CD4-positive, alpha-beta T cell treated with Interferon alpha-2 for 1 hour (primary cell): ENCODE data around the gene PAX3.

Source experiments
- DNase-seq, 2 donors: peaks; one replicate each; pipeline ENCODE4 v3.0.0-alpha.2; 2020 to 2022

The PAX3 gene

DNA sequence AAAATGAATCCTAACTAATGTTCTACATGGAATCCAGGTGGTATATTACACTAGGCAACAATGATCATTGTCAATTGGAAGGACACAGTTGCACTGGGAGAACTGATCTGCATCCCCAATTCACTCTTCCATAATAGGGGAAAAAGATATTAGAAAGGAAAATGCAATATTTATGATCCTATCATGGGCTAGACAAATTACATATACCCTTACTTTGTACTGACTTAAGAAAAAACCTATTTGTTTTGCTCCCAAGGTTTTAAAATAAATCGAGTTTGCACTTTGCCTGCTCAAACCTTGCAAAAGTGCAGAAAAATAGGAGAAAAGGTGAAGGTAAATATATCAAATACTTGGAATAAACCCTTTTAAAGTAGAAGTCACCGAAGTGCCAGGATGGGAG lies 11.0 kb upstream of the PAX3 start:
- no peak for DNase-seq

DNA sequence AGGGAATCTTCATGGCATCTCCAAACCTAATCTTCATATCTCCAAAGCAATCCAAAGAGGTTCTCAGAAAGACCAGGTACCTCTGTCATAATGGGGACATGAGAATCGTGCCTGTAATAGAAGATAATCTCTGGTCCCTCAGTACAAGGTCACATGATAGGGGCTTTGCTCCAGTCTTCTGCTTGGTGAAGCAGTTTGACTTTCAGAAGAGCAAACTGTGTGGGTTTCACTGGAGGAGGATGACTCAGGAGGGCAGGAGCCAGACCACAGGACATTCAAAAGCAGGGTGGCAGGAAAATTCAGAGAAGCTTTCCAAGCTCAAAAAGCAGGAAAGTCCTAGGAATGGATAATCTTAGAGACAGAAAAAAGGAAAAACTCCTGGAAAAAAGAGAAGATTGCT lies 10.6 kb upstream of the PAX3 start:
- DNase-seq, result no peak

DNA sequence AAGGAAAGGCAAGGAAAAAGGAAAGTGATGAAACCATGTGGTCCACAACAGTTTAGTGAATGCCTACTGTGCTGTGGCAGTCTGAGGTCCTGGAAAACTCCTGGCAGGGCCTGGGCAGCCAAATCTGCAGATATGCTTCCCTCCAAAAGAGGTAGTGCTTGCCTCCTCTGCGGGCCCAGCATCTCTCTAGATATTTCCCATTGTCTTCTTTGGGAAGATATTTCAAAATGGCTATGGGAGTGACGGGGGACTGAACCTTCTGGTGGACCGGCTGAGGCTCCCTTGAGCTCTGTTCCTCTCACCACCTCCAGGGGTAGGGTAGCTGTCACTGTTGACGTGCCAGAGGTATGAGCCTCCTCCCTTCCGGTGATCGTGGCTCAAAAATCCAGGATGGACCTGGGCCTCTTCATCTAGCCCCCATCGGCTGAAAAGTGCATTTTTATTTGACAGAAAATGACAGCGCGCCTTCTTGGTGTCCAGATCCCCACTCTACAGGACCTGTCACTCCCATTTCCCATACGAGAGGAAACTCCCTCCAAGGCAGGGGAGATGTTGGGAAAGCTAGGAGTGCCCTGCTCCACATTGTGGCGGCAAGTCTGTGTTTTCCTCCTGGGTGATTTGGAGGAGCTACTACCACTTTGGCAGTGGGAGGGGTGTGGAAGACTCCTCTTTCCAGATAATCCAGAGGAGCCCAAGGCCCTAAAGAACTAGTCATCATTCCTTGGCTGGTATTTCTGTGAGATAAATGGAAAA lies 9.4 kb upstream of the PAX3 start:
- no peak for DNase-seq

DNA sequence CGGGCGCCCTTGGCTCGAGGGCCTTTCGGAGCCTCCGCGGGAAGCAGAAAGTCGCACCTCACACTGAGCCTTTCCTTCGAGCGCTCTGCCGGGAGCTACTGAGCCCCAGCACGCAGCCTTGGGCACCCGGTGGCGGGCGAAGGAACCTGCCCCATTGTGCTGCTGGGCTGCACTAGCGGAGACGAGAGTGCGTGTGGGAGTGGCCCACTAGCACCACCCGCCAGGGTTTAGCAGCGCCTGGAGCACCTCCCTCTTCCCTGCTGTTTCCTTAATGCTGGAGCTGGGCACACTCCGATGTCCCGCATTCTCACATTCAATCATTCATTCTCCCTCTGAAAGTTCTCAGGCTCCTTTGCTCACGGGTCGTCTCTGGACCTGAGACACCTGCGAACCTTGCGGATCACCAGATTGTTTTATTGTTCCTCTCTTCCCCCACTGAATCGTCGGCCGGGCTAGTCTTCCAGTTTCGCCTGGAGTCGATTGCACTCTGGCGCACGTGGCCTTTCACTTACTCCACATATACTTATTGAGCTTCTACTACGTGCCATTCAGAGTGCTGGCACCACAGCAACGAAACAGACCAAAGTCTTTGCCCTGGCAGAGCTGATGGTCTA lies 8.5 kb upstream of the PAX3 start:
- DNase-seq, result no peak

DNA sequence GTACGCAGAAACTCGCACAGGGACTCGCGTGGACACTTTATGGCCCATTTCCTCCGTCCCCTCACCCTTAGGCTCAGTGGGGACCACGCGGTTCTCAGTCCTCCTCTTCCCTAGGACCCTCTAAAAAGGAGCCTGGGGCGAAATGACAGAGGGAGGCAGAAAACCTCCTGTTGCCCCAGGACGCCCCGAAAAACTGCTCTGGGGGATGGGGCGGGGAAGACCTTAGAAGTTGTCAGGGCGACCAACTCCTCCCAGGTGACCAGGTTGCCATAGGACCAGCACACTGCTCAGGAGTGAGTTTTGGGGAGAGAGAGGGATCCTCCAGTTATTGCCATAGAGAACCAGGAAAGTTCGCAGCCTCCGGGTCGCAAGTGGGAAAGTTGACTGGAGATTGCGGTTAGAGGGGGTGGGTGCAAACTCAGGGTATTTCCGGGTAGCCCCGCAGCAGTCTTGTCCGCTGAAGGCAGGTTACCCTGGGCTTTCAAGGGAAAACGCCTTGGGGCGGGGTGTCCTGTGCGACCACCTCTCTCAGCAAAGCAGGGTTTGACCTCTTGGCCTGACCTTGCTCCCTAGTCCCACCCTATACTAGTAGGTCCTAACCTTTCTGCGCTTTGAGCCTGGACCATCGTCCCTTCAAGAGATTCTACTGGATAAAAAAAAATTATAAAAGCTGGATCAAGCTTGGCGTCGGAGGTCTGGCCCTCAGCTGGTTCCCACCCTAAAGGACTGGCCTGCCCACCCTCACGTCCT lies 7.8 kb upstream of the PAX3 start:
- no peak for DNase-seq

DNA sequence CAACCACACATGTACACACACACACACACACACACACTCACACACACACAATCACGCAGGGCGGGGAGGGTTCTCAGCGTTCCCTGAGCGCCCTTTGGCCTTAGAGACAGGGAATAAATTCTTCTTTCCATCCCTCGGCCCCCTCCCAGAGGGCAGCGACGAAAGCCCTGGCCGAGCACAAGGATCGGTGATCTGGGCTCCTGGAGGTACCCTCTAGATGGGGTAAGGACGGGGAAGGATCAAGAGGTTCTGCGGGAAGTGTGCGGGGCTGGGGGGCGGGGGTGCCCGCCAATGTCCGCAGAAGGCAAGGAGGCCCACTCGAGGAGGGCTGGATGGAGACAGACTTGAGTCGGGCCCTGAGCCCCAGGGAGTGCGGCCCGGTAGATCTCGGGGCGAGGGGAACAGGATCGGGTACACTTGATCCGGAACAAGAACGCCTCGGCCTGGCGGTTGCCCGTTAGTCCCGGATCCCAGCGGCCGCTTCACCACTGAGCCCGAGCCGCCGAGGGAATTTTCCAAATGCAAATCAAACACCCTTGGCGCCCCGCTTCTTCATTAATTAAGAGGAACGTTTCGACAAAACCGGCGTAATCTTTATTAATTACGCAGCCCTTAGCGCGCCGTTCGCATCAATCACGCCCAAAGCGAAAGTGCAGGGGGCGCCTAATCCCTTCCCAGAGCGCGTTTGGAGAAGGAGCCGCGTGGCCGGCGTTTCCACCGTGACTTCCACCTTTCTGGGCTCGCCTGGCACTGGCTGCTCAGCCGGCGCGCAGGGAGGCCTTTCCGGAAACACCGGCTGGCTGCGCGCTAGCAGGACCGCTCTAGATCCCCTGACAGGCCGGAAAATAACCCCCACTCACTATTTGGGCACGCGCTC lies 7.0 kb upstream of the PAX3 start:
- no peak for DNase-seq

DNA sequence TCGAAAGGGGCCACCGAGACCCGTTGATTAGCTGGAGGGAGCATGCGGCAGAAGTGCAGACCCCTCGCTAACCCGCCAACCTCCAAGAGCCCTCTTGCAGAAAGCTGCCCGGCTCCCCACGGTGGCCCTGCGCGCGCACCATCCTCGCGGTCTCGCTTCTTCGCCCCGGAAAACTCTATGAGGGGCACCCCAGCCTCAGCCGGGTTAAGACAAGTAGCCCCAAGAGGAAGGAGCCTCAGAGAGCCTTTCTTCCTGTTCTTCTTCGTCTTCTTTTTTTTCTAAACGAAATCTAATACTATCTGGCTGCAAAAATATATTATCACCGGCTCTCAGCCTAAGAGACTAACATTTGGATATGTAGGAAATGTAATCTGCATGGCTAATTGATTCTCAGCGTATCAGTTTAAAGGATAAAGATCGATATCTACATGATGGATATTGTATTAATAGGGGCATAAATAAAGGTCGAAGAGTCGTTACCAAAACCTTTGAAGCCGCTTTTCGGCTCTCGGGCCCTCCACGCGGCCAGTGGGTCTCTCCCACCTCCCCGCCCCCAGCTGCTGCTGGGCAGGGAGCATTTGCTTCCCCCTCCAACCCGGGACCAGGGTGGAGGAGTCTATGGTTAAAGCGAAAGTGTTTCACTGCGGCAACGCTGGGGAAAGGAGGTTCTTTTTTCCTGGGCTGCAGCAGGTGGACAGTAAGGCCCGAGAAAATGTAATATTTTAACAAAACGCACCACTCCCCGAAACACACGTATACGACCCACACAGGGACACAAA lies 6.1 kb upstream of the PAX3 start:
- no peak for DNase-seq

DNA sequence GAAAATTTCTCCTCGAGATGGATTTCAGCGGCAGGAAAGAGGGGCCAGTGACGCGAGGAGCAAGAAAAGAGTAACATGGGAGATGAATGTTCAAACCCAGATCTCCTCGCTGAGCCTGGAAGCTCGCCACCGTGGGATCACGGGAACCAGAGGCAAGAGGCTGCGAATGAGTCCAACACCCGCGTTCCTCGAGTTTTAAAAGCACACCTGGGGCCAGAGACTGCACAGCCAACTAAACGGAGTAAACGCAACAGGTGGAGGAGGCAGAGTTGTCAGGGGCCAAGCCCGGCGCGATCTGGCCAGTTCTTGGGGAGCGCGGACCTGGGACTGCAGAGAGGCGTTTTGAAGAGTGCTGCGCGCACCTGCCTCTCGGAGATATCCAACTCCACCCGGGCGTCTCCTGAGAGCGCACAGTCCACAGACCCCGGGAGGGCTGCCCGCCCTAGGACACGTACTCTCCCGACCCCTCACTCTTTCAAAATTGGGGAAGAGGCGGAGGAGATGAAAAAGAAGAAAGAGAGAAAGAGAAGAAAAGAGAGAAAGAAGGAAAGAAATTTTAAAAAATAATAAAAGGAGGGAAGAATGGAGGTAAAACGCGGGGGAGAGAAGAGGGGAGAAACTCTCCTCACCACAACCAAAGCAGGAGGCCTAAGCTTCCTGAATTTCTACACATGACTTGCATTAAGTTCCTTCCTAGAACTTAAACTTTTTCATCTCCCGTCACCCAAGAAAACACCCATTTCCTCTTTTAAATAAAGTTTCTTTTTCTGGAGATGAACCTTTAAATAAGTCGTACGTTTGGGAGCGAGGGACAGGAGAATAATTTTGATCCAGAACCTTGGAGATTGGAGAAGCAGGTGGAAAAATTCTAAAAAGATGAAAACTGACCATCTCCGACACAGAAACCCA lies 5.3 kb upstream of the PAX3 start:
- no peak for DNase-seq

DNA sequence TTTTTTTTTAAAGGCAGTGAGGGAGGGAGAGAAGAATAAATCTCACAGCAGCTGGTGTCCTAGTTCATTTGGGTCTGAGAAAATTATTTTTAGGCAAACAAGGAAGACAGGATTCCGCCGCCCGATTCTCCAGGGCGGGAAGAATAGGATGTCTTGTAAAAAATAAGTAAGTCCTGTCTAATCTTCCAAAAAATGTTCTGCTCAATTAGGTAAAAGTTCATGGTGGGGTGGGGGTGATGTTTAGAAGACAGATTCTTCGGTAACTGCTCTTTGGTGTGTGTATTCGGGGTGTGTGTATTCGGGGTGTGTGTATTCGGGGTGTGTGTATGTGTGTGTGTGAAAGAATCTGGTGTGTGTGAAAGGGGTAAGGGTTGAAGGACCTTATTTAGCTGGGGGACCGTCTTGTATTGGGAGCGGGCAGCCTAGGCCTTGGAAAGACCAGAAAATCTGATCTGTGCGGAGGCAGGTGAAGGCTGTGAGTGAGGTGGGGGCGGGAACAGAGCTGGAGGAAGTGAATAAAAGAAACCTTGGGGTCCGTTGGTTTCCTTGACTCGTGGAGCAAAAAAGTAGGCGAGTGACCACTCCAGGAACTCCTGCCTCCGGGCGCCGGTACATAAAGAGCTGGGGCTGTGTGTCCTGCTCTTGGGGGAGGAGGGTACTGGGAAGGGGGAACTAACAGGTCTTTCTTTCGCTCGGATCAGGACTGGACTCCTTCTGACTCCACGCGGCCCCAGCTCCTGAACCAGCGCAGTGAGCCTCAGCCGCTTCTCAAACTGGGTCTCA lies 4.4 kb upstream of the PAX3 start:
- DNase-seq, result no peak

DNA sequence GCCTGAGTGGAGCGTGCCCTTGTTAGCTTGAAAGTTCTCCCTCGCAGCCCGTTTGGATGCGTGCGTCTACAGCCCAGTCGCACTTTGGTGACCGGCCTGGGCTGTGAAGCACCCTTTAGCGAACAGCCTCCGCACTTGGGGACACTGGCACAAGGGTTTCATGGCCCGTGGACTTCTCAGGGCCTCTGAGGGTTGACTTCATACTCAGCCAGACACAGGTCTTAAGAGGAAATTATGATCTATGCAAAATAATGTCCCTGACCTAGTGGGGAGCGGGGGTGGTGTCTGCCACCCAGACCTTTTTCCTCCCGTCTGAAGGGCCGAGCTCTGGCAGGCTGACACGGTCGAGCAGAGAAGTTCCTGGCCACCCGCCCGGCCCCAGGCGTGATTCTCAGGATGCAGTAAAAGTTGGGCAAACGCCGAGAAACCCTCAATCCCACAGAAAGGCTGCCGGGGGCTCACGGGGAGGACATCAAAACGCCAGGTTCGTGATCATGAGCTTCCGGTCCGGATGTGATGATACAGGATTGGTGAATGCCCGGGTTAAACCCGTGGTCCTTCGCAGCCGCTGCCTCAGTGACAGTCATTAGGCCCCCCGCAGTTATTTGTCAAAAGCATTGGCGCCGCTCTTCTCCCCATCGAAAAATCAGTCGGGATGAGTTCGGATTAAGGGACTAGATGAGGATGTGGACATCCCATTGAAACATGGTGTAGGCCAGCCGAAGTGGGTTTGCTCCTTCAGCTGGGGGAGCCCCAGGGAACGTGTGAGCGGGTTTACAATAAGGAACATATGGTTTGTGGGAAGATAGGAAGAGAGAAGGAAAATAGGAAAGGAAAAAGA lies 3.6 kb upstream of the PAX3 start:
- no peak for DNase-seq

DNA sequence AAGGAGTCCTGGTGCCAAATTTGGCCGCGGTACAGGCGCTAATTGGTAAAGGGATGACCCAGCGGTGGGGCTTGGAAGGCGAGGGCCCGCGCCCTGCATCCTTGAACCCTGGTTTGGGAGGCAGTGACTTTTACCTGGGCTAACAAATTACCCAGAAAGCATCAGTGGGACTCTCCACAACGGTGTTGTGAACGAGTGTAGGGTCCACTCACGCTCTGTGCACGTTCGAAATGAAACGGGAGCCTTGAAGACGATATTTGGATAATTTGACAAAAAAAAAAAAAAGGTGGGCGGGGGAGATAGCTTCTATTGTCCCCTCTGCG lies 3.0 kb upstream of the PAX3 start:
- DNase-seq, result no peak

DNA sequence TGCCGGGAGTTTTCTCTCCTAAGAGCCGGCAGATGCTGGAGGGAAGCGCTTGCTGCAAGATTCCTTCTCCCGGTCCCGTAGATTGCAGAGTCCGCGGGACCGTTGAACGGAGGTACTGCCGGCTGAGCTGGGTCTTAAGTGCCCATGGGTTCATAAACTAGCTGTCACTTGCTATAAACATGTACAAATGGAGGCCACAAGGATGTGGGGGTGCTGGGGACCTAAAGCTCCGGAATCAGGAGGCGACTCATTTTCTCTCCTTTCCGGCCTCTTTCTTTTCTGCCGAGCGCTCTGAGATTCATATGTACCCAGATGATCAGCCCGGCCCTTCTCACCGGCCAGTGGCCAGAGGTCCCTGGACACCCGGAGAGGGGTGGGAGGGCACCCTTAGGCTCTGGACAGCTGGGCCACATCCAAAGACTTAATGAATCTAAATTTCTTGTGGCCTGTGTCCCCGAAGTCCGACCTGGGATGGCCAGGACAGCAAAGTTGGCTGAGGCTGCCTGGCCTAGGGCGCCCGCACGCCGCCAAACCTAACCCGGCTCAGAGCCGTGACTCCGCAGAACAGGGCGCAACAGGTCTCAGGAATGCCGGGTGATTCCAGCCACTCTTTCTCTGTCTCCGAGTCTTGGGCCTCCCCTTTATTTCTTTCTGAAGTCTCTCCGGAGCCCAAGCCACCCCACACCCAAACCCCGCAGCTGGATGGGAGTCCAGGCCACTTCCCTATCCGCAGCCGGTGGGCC lies 2.4 kb upstream of the PAX3 start:
- DNase-seq, result no peak

DNA sequence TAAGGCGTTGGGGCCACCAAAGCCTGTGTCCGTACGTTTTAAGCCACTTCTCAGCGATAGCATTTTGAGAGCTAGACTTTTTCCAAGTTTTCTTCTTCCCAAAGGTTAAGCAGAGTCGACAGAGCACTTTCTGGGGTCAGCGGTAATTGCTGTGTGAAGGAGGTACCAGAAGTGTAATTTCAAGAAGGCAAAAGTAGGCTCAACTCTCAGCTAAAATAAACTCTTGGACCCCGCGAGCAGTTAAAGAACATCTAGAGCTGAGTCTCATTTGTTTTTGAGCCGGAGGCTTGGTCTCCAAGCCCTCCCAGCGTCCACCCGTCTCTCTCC lies 1.9 kb upstream of the PAX3 start:
- DNase-seq, result no peak

DNA sequence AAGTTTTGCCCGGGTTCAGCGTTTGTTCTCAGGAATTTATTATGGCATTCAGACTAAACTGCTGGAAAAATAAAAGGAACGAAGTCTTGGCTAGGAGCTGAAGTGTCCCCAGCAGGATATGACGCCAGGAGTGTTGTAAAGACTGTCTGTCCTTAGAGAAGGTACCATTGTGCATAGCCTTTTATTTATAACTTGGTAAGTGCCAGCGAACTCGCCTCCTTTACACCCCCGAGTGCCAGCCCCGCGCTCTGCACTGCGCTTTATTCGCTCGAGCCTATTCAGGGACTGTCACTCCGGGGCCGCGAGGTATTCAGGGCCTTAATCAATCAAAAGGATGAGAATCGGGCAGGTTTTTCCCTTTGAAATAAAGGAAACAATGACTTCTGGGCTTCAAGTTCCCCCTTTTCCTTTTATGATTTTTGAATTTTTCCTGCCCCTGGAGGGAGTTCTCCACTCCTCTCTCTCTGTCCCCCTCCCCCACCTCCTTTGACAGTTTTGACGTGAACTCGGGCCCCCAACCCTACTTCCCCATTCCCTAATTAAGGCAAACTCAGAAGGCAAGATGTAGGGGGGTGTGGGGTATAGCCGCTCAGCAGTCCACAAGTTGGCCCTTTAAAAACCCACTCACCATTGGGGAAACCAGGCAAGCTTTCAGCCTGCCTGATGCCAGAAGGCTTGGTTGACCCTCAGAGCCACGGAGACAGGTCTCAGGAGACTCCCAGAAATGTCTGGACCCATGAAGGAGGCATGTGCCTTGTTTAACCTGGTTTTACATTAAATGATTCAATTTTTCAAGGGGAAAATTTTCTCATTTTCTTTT lies 1.3 kb upstream of the PAX3 start:
- no peak for DNase-seq

DNA sequence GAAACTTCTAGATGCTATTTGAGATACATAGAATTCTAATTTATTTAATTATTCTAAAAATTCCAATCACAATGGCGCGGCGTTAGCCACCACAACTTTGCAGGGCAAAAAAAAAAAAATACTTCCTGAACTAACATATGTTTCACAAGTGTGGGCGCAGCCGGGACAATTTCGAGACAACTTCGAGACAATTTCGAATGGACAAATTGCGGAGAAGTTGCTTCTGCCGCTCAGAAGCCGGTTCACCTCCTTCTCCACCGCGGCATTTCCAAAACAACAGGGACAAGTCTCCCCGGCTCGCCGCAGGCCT lies 842 bp downstream of the PAX3 start:
- DNase-seq, result no peak

DNA sequence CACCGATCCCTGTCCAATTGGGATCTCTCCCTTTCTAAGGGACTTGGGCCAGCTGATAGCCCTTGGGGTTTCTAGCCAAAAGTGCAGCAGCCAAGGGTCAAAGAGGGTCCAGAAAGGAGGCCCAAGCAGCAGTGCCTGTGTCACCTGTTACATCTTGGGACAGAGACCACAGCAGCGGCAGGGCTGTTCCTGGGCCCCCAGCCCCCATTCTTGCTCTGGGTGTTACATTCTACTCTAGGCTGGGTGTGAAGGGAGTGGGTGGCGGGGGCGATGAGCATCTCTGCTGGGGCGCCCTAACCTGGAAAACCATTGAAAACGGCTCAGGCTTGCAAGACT lies 1.2 kb downstream of the PAX3 start:
- no peak for DNase-seq

DNA sequence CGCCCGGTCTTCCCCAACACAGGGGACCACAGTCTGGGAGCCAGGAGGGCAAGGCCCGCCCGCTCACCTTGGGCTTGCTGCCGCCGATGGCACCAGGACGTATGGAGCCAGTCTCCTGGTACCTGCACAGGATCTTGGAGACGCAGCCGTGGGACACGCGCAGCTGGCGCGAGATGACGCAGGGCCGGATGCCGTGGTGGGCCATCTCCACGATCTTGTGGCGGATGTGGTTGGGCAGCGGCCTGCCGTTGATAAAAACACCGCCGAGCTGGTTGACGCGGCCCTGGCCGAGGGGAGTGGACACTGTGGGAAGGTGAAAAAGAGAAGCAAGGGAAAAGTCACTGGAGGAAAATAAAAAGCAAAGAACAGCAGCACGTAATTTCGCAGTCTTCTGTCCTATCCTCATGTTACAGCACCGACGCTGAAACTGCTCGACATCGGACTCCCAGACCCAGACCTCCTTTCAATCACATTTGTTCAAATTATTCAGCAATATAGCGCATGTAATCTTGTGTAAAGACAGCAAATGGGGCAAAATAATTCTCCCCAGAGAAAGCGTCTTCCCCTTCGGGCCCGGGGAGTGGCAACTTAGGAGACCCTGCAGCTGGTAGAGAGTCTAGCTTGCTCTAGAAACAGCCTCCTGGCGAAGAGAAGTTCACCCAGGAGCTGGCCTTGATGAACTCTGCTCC lies 1.7 kb downstream of the PAX3 start:
- DNase-seq, result no peak

DNA sequence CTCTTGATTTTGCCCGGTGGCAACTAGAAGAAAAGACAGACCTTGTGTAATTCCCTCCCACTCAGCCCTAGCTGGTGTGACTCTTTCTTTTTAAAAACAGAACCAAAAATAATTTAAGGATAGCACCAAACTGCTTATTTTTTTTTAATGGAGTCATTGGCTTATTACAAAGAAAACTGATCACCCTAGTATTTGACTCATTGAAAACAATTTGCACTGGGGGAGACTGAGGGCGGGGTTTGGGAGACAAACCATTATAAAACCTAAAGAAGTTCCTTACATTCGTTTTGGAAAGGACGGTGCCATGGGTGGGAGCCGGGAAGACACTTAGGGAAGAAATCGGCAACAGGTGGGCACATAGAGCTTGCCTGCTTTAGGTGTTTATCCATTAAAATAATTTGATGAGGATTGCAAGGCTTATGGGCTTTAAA lies 2.5 kb downstream of the PAX3 start:
- no peak for DNase-seq
